ENCODE results near the gene MANSC1. TPM values are rescaled to one million over a fixed set of nuclear protein-coding genes. Genes with fewer than 3 reads are reported as not detected.
"Not testable (repeated sequence)": the region's sequence is repeated elsewhere in the genome, so short reads cannot be mapped to it uniquely, and the experiment has no call there.

Gene MANSC1
- total RNA-seq, 1 donor from 2014 or later, result 0.21 TPM

GRCh38 chr12:12365931-12366431 lies 15.9 kb upstream of the MANSC1 start:
- no peak for DNase-seq (ENCODE audit: low read depth)

GRCh38 chr12:12365446-12365802 lies 15.4 kb upstream of the MANSC1 start:
- DNase-seq (ENCODE audit: low read depth), result no peak

GRCh38 chr12:12364787-12365445 lies 14.9 kb upstream of the MANSC1 start:
- no peak for DNase-seq (ENCODE audit: low read depth)

- no peak for DNase-seq (ENCODE audit: low read depth)
Observed at GRCh38 chr12:12358528-12358927, 8.5 kb upstream of the MANSC1 start.

DNA sequence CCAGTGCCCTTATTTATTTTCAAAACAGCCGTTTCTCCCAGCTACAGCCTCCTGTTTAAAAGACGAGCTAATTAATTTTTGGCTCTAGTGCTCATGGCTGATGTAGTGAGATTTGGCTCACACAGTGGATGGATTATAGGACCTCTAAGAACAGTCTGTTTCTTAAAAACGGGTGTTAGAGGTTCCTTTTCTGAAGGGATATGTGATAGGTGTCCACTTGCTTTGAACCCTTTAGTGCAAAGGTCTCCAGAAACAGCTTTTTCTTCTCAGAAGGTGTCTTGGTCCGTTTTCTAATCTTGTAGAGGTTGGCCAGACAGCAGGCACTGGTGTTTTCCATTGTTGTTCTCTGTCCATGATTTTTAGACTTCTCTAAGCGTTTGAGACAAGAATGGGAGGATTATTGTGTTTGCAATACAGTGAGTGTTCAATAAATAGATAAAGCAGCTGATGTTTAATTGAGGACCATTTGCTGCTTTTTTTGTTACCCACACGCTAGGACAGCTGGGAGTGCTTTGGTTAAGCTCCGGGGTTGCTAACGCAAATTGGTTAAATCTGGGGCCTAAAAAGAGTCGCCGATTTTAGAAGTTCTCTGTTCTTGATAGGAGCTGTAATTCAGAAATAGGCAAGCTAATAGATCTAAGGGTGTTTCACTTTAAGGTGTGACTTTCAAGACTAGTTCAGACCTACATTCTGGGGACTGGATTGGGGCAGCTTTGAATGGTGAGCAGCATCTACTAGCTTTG lies 7.8 kb upstream of the MANSC1 start:
- DNase-seq (ENCODE audit: low read depth), result peak; percentile 39

DNA sequence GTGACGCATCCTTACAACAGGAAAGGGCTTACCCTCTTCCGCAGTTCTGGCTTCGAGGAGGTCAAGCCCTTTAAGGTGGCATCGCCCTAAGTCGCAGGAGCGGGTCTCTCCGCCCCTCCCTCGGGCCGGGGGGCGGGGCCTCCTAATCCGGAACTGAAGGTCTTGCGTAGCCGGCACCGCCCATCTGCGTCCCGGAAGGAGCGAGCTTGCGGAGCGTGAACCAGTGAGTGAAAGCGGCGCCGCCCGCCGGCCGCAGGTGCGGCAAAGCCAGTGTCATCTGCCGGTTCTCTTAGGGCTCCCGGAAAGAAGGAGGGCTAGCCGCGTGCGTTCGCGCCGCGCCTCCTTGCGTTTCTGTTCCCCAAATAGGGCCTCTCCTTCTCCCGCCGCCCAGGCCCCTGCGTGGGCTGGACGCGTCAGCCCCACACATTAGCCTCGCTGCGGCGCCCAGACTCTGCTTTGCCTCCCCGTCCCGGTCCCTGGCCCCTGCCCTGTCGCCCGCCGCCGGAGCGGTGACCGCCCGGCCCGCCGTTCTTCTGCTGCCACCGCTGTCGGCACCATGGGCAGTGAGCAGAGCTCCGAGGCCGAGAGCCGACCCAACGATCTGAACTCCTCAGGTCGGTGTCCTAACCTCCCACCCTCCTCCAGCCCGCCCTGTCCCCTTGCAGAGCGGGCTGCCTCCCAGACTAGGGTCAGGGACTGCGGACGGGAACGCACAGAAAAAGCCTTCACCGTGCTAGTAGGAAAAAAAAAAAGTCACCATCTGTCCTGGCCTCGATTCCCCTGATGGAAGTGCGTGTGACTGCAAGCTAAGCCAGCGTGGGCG lies 7.1 kb upstream of the MANSC1 start, which contains the start of gene BORCS5:
TSS of gene BORCS5 (plus strand) at position 183 of the 823 bp plus-strand sequence. CDS start at position 557, 374 bp downstream.
- DNase-seq (ENCODE audit: low read depth), result peak; percentile 98

GRCh38 chr12:12356467-12356895 lies 6.4 kb upstream of the MANSC1 start:
- no peak for DNase-seq (ENCODE audit: low read depth)

GRCh38 chr12:12353807-12354206 lies 3.8 kb upstream of the MANSC1 start:
- no peak for DNase-seq (ENCODE audit: low read depth)

- no peak for DNase-seq (ENCODE audit: low read depth)
Observed at GRCh38 chr12:12353276-12353675, 3.2 kb upstream of the MANSC1 start.

DNA sequence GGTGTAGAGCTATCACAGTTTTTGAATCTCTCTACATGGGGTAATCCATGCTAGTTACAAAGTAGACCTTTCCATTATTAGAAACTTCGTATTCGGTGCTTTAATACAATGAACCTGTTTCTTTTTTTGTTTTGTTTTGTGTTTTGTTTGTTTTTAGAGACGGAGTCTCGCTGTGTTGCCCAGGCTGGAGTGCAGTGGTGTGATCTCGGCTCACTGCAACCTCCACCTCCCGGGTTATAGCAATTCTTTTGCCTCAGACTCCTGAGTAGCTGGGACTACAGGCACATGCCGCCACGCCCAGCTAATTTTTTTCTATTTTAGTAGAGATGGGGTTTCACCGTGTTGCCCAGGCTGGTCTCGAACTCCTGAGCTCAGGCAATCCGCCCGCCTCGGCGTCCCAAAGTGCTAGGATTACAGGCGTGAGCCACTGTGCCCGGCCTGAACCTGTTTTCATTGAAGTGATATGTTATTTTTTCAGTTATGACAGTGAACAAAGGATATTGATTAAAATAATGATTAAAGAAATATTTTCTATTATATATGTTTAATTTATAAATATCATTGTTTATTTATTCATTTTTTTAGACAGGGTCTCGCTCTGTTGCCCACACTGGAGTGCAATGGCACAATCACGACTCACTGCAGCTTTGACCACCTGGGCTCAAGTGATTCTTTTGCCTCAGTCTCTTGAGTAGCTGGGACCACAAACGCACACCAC lies 1.6 kb upstream of the MANSC1 start:
- not testable (repeated sequence) for DNase-seq (ENCODE audit: low read depth)

GRCh38 chr12:12350868-12351463 lies 924 bp upstream of the MANSC1 start:
- no peak for DNase-seq (ENCODE audit: low read depth)

DNA sequence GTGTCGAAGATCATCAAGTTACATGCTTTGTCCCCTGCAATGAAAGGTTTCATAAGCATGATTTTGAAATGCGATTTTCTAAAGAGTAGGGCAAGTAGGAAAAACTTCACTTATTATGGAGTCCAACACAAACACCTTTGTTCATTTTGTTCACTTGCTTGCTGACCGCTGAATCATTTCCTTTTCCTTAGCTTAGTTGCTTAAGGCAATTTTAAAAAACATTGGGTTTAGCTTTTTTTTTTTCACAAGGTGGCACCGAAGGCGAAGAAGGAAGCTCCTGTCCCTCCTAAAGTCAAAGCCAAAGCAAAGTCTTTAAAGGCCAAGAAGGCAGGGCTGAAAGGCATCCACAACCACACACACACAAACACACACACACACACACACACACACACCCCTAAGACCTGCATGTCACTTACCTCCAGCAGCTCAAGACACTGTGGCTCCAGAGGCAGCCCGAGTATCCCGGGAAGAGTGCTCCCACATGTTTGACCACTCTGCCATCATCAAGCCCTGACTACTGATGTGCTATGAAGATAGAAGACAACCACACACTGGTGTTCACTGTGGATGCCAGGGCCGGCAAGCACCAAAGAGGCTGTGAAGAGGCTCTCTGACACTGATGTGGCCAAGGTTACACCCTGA lies 11.4 kb downstream of the MANSC1 start:
- DNase-seq (ENCODE audit: low read depth), result no peak

- no peak for DNase-seq (ENCODE audit: low read depth)
Observed at GRCh38 chr12:12336511-12336910, 13.5 kb downstream of the MANSC1 start.

- no peak for DNase-seq (ENCODE audit: low read depth)
Observed at GRCh38 chr12:12336049-12336411, 14.0 kb downstream of the MANSC1 start.

GRCh38 chr12:12334367-12335040 lies 15.5 kb downstream of the MANSC1 start:
- peak; percentile 50 for DNase-seq (ENCODE audit: low read depth)

- DNase-seq (ENCODE audit: low read depth), result peak; percentile 98
Observed at GRCh38 chr12:12333407-12334366, 16.4 kb downstream of the MANSC1 start.

DNA sequence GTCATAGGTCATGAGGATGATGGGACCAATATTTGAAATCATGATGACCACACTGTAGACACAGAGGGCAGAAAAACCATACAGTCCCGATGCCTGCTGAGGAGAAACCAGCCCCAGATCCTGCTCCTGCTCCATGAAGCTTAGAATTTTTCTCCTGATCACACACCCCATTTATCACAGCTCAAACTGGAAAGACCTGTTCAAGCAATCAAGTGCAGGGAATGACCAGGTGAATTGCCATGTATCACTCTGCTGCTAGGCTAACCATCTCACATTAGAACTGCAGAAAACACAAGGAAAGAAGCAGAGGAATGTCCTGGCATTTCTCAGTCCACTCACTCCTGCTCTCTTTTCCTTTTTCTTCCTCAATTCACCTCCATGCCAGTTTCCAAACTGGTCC lies 18.1 kb downstream of the MANSC1 start:
- no peak for DNase-seq (ENCODE audit: low read depth)

GRCh38 chr12:12331244-12331771 lies 18.7 kb downstream of the MANSC1 start:
- no peak for DNase-seq (ENCODE audit: low read depth)

Data from myocyte (in vitro differentiated cells).